Lung (tissue), 12 donors: ENCODE data around the gene PTGER1. TPM values are rescaled to one million over a fixed set of nuclear protein-coding genes. Genes with fewer than 3 reads are reported as not detected.

Experiments used
- ATAC-seq: fragments of 200-7000 bp; cut with Tn5 transposase; one replicate; pipeline ENCODE4 v1.9.1; 2020; ENCODE audit warnings: moderate number of reproducible peaks; ENCODE audit not compliant: insufficient read depth, low FRiP score
- DNase-seq, 3 donors: peaks; one replicate each; pipeline ENCODE4 v3.0.0-alpha.2; 2013 to 2017
- H3K27ac ChIP-seq, 2 donors: one replicate each; pipeline ENCODE4 v1.5.1; 2013; ENCODE audit warnings: mild to moderate bottlenecking in 2 of 2, moderate library complexity in 2 of 2, control low read depth in 1 of 2, inconsistent platforms in 1 of 2, low read depth in 1 of 2, low read length in 1 of 2
- H3K27me3 ChIP-seq, 3 donors: one replicate each; pipeline ENCODE4 v1.5.1; 2013; ENCODE audit warnings: low read length in 2 of 3; ENCODE audit not compliant: control insufficient read depth in 3 of 3, insufficient read depth in 3 of 3
- H3K36me3 ChIP-seq, 4 donors: one replicate each; pipeline ENCODE4 v1.5.1; 2013; ENCODE audit warnings: low read length in 4 of 4, mild to moderate bottlenecking in 1 of 4, moderate library complexity in 1 of 4; ENCODE audit not compliant: control insufficient read depth in 4 of 4, insufficient read depth in 4 of 4
- H3K4me1 ChIP-seq, 5 donors: one replicate each; pipeline ENCODE4 v1.5.1; 2013; ENCODE audit warnings: low read length in 5 of 5, mild to moderate bottlenecking in 2 of 5, moderate library complexity in 1 of 5; ENCODE audit not compliant: control insufficient read depth in 5 of 5, insufficient read depth in 5 of 5
- H3K4me3 ChIP-seq: one replicate; pipeline ENCODE4 v1.5.1; 2013; ENCODE audit warnings: mild to moderate bottlenecking, control low read depth, moderate library complexity
- H3K9ac ChIP-seq, 2 donors: one replicate each; pipeline ENCODE4 v1.5.1; 2013; ENCODE audit warnings: low read length in 2 of 2, control low read depth in 1 of 2; ENCODE audit not compliant: insufficient read depth in 1 of 2
- H3K9me3 ChIP-seq, 4 donors: one replicate each; pipeline ENCODE4 v1.5.1; 2013; ENCODE audit warnings: low read length in 3 of 4, mild to moderate bottlenecking in 1 of 4, moderate library complexity in 1 of 4; ENCODE audit not compliant: control insufficient read depth in 4 of 4, insufficient read depth in 3 of 4
- WGBS, 2 donors: extraction: QIAGEN DNeasy Blood & Tissue Kit; methylation state at CpG; one replicate each; pipeline ENCODE4 v1.1.7; 2013; 5-methylcytosine and 5-hydroxymethylcytosine counted together
- polyA plus RNA-seq, 2 donors: library from polyadenylated mRNA; stranded (reverse); fragments of 200-250 nt; gene quantifications; one replicate each; pipeline ENCODE4 v1.2.1, GENCODE V29; 2013
- total RNA-seq, 2 donors: library from RNA; depleted of rRNA in 1 of 2; stranded (reverse); fragments of >200 nt in 1 of 2; gene quantifications; one replicate each; pipeline ENCODE4 v1.2.1, GENCODE V29; 2014 to 2021
- TF ChIP-seq, protein P1 (sequence below): IDR thresholded peaks from 2 replicates; pipeline ENCODE4 v1.5.1; 2012; ENCODE audit warnings: mild to moderate bottlenecking; ENCODE audit errors: control extremely low read depth, extremely low read depth
- donor health status: control.
- donor health status: control.
- donor health status: Bipolar disorder and iron deficiency.
- donor health status: healthy.
- donor health status: DM: yes; HTN: yes; CAD: no.

Gene PTGER1
- total and polyA plus RNA-seq, 4 donors: 0.73 to 4.3 (median 1.7) TPM

DNA sequence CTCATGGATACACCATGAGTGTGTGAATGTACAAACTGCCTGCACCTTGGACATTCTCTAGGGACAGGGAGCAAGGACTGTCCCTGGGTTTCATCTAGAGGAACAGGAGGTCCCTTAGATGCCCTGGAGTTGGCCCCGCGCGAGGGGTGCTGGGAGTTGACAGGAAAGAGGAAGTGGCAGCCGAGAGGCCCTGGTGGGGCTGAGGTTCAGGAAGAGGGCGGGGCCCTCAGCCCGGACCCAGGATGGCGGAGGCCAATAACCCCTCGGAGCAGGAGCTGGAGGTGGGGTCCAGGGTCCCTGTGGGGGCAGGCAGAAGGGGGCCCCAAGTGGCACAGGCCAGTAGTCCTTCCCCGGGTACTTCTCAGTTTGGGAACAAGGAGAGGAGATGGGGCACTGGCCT lies 35.1 kb downstream of the PTGER1 start:
- TF ChIP-seq, protein P1, sequence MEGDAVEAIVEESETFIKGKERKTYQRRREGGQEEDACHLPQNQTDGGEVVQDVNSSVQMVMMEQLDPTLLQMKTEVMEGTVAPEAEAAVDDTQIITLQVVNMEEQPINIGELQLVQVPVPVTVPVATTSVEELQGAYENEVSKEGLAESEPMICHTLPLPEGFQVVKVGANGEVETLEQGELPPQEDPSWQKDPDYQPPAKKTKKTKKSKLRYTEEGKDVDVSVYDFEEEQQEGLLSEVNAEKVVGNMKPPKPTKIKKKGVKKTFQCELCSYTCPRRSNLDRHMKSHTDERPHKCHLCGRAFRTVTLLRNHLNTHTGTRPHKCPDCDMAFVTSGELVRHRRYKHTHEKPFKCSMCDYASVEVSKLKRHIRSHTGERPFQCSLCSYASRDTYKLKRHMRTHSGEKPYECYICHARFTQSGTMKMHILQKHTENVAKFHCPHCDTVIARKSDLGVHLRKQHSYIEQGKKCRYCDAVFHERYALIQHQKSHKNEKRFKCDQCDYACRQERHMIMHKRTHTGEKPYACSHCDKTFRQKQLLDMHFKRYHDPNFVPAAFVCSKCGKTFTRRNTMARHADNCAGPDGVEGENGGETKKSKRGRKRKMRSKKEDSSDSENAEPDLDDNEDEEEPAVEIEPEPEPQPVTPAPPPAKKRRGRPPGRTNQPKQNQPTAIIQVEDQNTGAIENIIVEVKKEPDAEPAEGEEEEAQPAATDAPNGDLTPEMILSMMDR: no peak
- Histone ChIP-seq H3K27me3 (no peaks in the 10 kb centered on the region), H3K9ac (no peak overlapping the region), H3K36me3 (peaks cover 15 to 32% (median 23%) of the 10 kb centered on the region in 4 donors), H3K4me3 (peak overlapping the region; percentile 32), H3K27ac (peak overlapping the region; percentile 41 to 43), H3K9me3 (no peaks in the 10 kb centered on the region), H3K4me1 (peaks cover 0 to 9% (median 8%) of the 10 kb centered on the region in 5 donors)
- DNase-seq (peak; percentile 44 to 60 (median 55)), ATAC-seq (peak; percentile 48)
- 10 to 29% methylated on average over 9 of the region's 9 CpGs for WGBS, 2 donors

DNA sequence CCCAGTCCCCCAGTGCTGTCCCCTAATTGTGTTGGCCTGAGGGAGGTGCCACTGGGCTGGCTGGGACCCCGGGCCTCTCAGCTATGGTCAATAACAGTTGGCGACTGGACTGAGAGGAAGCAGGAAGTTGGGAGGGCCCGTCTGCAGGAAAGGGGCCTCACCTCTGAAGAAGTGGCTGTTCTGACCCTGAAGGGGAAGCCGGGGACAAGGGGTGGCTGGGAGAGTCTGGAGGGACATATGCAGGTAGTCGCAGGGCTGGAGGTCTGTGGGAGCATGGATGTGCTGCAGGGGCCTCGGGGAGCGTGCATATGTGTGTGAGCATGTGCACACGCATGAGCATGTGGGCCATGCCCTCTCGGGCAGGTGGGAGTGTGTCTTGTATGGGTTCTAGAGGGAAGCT lies 36.1 kb downstream of the PTGER1 start:
- TF ChIP-seq, protein P1: no peak
- H3K27me3 ChIP-seq: no peaks in the 10 kb centered on the region
- H3K36me3 ChIP-seq: peaks cover 6 to 22% (median 17%) of the 10 kb centered on the region in 4 donors
- no peak for DNase-seq
- no peaks in the 10 kb centered on the region for H3K9me3 ChIP-seq
- 33 to 44% methylated on average over 9 of the region's 9 CpGs for WGBS, 2 donors
- no peak overlapping the region for H3K4me3 ChIP-seq
- H3K27ac ChIP-seq: peak overlapping the region in 1 of 2 donors; percentile 43
- peaks cover 0 to 19% (median 8%) of the 10 kb centered on the region in 5 donors for H3K4me1 ChIP-seq
- no peak for ATAC-seq
- no peak overlapping the region for H3K9ac ChIP-seq

DNA sequence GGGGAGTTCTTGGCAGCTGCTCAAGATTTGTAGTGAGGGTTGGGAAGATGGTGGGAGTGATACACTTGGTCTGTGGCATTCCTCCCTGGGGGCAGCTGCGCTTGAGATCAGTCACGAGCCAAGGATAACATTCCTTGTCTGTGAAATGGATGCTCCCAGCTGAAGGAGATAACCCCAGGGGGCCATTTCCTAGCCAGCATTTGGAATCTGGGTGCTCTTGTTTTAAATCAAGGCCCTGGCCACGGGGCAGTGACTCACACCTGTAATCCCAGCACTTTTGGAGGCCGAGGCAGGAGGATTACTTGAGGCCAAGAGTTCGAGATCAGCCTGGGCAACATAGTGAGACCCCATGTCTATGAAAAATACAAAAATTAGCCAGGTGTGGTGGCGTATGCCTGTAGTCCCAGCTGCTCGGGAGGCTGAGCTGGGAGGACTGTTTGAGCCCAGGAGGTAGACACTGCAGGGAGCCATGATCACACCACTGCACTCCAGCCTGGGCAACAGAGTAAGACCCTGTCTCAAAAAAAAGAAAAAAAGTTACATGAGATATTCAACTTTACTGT lies 37.5 kb downstream of the PTGER1 start:
- 93 to 94% methylated on average over 7 of the region's 7 CpGs for WGBS, 2 donors
- Histone ChIP-seq H3K9ac (no peak overlapping the region), H3K4me3 (no peak overlapping the region), H3K27me3 (no peaks in the 10 kb centered on the region), H3K4me1 (peaks cover 0 to 23% (median 10%) of the 10 kb centered on the region in 5 donors), H3K36me3 (peaks cover 0 to 8% (median 6%) of the 10 kb centered on the region in 4 donors), H3K27ac (no peak overlapping the region), H3K9me3 (no peaks in the 10 kb centered on the region)
- TF ChIP-seq, protein P1: no peak
- no peak for ATAC-seq
- DNase-seq: no peak
